HG03378 (cell line): ENCODE measurements around the gene ENO2.
A peak's percentile ranks its signal among the peaks of the same experiment; 100 is the strongest.
"Not testable (repeated sequence)": the region's sequence is repeated elsewhere in the genome, so short reads cannot be mapped to it uniquely, and the experiment has no call there.

ENCODE experiments used
- ATAC-seq: cut with Tn5 transposase; IDR thresholded peaks from one replicate; pipeline ENCODE4 v1.9.1; 2021; ENCODE audit warnings: mild to moderate bottlenecking, moderate library complexity; ENCODE audit not compliant: unreplicated experiment

Gene ENO2

DNA sequence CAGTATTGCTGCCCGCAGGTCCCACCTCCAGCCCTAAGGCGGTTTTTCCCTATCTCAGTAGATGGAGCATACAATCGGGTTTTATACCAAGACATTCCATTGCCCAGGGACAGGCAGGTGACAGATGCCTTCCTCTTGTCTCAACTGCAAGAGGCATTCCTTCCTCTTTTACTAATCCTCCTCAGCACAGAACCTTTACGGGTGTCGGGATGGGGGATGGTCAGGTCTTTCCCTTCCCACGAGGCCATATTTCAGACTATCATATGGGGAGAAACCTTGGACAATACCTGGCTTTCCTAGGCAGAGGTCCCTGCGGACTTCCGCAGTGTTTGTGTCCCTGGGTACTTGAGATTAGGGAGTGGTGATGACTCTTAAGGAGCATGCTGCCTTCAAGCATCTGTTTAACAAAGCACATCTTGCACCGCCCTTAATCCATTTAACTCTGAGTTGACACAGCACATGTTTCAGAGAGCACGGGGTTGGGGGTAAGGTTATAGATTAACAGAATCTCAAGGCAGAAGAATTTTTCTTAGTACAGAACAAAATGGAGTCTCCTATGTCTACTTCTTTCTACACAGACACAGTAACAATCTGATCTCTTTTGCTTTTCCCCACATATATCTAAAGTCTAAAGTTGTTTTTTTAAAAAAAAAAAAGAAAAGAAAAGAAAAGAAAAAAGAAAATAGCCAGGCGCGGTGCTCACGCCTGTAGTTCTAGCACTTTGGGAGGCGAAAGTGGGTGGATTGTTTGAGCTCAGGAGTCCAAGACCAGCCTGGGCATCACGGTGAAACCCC, 28.0 kb upstream of the ENO2 start:
- not testable (repeated sequence) for ATAC-seq

DNA sequence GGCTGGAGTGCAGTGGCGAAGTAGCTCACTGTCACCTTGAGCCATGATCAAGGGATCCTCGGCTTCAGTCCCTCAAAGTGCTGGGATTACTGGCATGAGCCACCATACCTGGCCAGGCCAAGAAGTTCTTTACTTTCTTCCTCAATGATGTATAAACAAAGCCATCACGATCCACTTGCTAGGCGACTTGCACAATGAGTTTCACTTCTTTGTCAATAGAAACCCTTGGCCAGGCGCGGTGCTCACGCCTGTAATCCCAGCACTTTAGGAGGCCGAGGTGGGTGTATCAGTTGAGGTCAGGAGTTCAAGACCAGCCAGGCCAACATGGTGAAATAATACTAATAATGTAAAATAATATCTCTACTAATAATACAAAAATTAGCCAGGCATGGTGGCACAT, 26.9 kb upstream of the ENO2 start:
- no peak for ATAC-seq

- ATAC-seq = no peak
Observed at GRCh38 chr12:6888360-6888759, 26.0 kb upstream of the ENO2 start.

DNA sequence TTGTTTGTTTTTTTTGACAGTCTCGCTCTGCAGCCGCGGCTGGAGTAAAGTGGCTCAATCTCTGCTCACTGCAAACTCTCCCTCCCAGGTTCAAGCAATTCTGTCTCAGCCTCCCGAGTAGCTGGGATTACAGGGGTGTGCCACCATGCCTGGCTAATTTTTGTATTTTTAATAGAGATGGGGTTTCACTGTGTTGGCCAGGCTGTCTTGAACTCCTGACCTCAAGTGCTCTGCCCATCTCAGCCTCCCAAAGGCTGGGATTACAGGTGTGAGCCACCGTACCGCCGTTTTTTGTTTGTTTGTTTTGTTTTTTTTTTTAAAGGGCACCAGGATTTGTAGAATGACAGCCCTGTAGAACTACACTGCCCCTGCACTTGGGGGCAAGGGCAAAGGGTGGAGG, 25.6 kb upstream of the ENO2 start:
- ATAC-seq = not testable (repeated sequence)

- ATAC-seq = not testable (repeated sequence)
Observed at GRCh38 chr12:6889775-6890573, 24.4 kb upstream of the ENO2 start.

GRCh38 chr12:6890789-6891645, 23.4 kb upstream of the ENO2 start:
- peak; percentile 81 for ATAC-seq

DNA sequence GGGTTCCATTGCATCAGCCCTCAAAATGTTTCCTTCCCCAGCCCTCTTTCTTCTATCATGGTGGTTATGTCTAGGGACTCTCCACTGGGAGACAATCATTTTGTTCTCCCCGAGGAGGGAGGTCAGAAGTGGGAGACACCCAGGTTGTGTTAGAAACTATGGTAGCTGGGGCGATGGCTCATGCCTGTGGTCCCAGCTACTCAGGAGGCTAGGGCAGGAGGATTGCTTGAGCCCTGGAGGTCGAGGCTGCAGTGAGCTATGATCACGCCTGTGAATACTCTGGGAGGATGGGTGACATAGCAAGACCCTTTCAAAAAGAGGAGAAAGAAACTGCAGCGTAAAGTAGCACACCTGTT, 22.8 kb upstream of the ENO2 start:
- no peak for ATAC-seq

DNA sequence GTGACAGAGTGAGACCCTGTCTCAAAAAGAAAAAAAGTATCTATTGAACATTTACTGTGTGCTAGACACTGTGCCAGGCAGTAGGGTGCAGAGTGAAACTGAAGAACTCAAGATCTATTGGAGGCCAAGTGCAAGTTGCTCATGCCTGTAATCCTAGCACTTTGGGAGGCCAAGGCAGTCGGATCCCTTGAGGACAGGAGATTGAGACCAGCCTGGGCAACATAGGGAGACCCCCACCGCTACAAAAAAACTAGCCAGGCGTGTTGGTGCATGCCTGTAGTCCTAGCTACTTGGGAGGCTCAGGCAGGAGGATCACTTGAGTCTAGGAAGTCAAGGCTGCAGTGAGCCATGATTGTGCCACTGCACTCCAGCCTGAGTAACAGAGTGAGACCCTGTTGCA, 21.7 kb upstream of the ENO2 start:
- not testable (repeated sequence) for ATAC-seq

GRCh38 chr12:6894321-6894720, 20.1 kb upstream of the ENO2 start:
- ATAC-seq = no peak

- ATAC-seq = no peak
Observed at GRCh38 chr12:6896846-6897435, 17.4 kb upstream of the ENO2 start.

- ATAC-seq = no peak
Observed at GRCh38 chr12:6899427-6899826, 15.0 kb upstream of the ENO2 start.

GRCh38 chr12:6899837-6900519, 14.4 kb upstream of the ENO2 start:
- ATAC-seq = no peak

- no peak for ATAC-seq
Observed at GRCh38 chr12:6902448-6902847, 11.9 kb upstream of the ENO2 start.

- ATAC-seq = no peak
Observed at GRCh38 chr12:6903722-6904121, 10.7 kb upstream of the ENO2 start.

GRCh38 chr12:6904280-6905276, 9.8 kb upstream of the ENO2 start, which contains the start of gene LRRC23:
LRRC23 (plus strand) TSS chr12:6904822; CDS start chr12:6905634, 812 bp downstream.
- peak; percentile 75 for ATAC-seq

GRCh38 chr12:6905414-6906040, 8.9 kb upstream of the ENO2 start:
- ATAC-seq = no peak

DNA sequence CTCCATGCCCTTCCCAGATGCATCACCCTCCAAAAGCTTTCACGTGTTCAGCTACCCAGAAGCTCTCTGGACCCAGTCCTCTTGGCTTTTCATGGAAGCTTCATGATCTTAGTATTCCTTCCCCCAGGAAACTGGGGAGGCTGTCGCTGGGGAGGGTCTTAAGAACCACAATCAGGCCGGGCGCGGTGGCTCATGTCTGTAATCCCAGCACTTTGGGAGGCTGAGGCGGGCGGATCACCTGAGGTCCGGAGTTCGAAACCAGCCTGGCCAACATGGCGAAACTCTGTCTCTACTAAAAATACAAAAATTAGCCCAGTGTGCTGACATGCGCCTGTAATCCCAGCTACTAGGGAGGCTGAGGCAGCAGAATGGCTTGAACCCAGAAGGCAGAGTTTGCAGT, 6.2 kb upstream of the ENO2 start:
- not testable (repeated sequence) for ATAC-seq

DNA sequence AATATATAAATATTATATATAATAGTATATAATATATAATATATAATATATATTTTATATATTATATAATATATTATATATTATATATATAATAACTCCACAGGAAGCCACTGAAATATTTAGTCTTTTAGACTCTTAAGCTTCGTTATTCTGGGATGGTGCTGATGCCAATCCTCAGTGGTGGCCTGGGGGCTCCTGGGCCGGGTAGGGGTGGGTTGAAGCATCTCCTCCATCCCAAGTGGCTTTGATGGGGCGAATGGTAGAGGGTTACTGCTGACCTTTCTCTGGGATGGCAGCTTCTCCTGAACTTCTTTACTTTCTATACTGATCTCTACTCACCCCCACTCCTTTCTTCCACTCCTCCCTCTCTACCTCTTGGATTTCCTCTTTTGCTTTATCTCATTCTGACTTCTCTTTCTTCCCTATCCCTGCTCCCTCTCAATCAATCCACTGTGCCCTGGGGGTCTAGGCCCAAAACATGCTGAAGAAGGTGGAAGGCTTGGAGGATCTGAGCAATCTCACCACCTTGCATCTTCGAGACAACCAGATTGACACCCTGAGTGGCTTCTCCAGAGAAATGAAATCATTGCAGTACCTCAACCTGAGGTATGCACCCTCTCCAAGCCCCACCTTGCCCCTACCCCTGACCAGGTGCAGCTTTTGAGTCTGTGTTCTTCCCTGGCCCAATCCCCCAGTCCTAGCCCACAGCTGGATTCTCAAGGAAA, 4.8 kb upstream of the ENO2 start:
- no peak for ATAC-seq
